CD4-positive, alpha-beta T cell treated with Interleukin-6 at 100 ng/mL for 8 hours (primary cell): Measurements from ENCODE around the gene DAPP1.

Source experiments
- DNase-seq: peaks from one replicate; pipeline ENCODE4 v3.0.0-alpha.2; 2020; ENCODE audit warnings: mixed read lengths, low spot score

The DAPP1 gene

DNA sequence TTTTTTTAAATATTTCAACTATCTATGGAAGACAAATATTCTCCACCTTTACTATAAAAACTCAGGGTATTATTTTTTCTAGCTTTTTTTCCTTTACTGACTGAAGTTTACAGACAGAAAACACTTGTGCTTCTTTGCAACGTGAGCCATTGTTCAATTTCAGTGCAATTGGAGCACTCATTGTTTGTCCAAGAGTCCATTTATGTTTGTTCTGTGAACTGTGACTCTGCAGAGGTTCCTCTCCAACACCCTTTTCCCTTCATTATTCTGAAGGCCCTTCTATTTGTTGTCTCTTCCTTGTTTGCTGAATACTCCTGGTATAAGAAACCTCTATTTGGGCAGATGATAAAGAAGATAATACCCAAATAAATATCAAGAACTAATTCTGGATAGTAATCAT, 37.4 kb downstream of the DAPP1 start:
- no peak for DNase-seq

DNA sequence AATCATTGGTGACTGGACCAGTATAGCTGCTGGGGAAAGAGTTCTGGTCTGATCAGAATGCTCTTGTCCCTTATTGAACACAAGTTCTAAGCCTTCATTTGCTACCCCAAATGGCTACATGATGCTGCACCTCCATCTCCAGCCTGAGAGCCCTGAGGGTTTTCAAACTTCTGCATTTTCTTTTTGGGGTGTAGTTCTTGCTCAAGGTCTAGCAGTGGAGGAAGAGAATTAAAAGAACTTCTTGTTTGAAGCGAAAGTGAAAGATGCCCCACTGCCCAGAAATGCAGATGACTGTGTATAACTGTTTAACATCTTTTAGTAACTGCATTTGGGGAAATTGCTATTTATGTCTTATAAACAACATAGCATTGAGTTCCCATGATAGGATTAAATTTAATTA, 39.1 kb downstream of the DAPP1 start:
- DNase-seq = peak; percentile 13

DNA sequence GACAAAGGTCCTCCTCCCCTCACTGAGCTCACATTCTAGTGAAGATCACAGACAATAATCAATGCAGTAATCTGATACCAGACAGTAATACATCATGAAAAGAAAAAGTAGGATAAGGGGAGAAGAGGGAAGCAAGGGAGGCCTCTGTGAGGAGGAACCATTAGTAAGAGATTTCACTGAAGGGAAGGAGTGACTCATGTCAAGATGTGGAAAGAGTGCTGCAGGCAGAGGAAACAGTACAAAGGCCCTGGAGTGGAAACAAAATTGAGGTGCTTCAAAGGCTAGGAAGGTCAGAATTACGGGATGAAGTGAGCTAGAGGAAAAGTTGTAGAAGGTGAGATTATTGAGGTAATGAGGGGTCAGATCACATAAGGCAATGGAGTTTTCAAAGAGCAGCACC, 39.5 kb downstream of the DAPP1 start:
- peak; percentile 6 for DNase-seq

DNA sequence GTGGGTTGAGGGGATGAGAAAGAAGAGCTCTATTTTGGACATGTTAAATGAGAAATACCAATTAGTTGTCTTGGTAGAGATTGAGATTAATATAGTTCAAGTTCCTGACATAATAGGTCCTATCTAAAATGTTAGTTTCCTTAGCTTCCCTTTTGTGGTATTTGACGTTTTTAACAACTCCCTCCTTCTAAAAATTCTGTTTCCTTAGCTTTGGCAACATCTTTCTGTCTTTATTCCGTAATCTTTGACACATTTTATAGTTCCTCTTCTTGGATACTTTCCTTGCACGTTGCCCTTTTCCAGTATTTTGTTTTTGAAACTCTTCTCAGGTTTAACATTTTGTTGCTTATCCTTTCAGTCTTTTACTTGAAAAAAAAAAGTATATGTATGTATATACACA, 40.7 kb downstream of the DAPP1 start:
- DNase-seq = no peak

DNA sequence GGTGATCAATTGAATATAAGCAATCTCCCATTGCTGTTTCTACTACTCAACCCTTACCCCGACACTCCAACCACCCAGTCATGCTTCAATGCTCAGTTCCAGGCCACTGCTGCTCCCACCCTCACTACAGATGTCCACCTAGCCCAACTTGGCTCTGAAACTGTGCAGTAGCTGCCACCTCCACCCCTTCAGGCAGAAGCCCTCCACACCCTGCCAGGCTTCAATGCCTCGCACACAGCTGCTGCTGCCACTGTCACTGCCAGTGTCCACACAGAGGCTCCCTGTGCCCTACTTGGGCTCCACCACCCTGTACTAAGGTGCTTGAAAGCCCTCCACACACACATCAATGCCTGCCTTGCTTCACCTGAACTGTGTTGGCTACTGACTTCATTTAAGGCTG, 43.0 kb downstream of the DAPP1 start:
- no peak for DNase-seq

DNA sequence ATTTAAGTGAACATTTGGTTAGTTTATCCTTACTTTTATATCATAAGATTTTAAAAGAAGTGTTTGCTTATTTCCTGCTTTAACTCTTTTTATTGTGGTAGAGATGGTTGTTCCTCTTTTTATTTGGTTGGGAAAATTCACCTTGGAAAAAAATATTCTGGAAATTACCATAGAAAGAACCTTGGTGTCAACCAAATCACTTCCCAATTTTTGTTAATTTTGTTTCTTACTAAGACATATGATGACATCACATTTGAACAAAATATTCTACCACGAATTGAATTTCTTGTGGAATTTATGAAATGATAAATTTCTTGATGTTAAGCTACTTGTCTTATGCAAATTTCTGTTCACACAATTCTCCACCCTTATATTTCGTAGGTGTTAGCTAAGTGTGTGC, 43.9 kb downstream of the DAPP1 start:
- no peak for DNase-seq

DNA sequence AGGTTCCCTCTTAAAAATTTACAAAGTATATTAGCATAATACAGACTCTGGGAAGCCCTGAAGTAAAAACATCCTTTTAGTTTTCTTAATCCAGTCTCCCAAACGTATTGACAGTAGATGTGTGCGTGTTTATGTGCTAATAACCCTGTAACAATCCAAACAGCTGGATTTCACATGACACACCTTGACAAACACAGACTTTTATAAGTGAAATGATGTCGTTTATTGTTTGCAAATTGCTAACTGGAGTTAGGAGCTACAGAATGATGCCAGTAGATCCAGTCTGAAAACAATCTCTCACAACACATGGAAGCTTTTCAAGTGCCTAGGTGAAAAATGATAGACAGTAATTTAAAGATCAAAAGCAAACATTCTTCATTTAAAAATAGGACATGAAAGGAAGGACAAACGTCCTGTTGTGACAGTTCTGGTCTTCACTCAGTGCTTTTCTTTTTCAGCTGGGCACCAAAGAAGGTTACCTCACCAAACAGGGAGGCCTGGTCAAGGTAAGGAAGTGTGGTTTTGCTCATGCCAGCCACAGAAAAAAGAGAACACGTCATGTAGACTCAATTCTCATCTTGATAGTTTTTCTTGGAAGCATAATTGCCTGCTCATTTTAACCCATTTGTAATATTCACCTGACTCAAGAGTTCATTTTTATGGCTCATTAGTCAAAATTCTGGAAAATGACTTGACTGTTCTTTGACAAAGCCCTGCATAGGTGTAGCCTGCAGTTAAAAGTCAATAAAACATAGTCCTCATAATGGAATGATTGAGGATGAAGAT, 44.7 kb downstream of the DAPP1 start:
- no peak for DNase-seq

DNA sequence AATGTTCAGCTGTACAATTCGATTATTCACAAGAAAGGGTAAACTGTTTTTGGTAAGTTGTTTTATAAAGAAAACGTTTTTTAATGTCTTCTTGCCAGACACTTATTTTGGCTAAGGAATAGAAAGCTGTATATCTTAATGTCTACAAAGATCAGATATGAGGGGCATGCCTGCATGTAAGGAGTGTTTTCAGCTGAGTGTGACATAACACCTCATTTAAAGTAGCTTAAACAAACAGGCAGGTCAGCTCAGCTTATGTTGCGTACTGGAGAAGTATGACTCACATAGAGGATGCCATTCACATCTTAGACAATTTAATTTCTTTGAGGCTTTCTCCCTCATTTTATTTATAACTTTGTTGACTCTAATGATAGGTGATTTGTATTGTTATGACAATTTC, 47.2 kb downstream of the DAPP1 start:
- no peak for DNase-seq

DNA sequence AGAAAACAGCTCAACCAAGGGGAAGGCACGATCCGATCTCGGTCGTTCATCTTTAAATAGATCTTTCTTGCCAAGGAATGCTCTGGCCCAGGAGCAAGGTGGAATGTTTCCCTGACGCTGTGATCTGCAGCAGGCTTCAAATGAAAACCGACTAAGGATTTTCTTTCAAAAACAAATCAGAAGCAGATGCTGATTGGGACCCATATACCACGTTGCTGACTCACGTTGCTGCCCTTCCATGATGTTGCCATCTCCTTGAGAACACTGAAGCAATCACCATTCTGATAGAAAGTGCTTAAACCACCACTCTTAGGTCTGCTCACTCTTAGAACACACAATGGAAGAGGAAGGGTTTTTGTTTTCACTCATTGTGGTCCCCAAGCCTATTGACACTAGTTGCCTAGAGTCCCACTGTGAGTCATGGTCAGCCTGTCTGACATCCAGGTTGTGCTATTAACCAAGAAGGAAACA, 51.5 kb downstream of the DAPP1 start:
- DNase-seq = no peak

DNA sequence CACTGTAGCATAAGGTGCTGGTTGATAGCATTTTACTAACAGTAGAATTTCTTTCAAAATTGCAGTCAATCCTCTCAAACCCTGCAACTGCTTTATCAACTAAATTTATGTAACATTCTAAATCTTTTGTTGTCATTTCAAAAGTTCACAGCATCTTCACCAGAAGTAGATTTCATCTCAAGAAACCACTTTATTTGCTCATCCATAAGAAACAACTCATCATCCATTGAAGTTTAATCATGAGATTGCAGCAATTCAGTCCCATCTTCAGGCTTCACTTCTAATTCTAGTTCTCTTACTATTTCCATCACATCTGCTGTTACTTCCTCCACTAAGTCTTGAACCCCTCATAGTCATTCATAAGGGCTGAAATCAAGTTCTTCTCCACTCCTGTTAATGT, 55.9 kb downstream of the DAPP1 start:
- no peak for DNase-seq

DNA sequence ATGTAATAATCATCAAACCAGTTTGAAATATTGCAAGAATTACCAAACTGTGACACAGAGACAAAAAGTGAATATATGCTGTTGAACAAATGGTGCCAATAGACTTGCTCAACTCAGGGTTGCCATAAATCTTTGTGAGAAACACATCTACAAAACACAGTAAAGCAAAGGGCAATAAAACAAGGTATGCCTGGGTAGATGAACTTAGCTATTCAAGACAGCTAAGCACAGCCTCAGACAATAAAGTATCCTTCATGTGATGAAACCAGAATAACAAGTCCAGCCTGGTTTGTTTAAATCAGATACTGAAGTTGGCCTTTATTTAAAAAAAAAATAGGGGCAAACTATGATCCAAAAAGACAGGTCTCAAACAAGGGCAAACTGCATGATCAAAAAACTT, 58.4 kb downstream of the DAPP1 start:
- no peak for DNase-seq

DNA sequence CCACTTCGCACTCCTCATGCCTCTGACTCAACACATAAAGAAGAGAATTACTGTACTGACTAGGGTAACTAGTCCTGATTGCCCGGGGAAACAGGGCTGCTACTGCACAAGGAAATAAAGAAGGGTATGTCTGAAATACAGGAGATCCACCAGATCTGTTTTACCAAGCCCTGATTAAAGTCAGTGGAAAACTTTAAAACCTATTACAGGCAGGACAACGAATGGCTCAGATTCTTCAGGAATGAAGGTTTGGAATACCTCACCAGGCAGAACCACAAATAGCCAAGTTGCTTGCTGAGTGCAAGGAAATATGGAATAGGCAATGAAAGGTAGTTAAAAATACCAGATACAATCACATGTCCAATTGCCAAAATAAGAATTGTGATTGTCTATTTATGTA, 60.3 kb downstream of the DAPP1 start:
- no peak for DNase-seq

DNA sequence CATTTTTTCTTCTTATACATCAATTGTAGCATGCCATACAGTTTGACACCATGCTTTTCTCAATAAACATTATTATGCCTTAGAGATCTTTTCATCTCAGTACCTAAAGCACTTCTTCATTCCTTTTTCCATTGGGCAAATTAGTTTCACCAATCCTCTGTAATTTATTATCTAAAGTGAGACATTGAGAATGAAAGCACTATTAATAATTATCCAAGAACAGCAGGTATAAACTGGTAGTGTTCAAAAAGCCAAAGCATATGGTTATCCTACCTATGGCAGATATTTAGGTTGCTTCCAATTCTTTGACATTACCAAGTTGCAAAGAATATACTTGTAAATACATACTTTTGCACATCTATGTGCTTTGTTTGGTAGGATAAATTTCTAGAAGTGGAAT, 62.0 kb downstream of the DAPP1 start:
- no peak for DNase-seq

DNA sequence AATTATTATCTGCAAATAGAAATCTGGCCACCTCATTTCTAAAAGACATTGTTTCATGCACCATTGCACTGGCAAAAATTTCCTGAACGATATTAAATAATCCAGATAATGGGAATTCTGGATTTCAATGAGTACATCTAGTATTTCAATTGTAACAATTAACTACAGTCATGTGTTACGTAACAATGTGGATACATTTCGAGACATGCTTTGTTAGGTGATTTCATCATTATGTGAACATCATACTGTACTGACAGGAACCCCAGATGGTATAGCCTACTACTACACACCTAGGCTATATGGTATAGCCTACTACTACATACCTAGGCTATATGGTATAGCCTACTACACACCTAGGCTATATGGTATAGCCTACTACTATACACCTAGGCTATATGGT, 62.8 kb downstream of the DAPP1 start:
- no peak for DNase-seq

DNA sequence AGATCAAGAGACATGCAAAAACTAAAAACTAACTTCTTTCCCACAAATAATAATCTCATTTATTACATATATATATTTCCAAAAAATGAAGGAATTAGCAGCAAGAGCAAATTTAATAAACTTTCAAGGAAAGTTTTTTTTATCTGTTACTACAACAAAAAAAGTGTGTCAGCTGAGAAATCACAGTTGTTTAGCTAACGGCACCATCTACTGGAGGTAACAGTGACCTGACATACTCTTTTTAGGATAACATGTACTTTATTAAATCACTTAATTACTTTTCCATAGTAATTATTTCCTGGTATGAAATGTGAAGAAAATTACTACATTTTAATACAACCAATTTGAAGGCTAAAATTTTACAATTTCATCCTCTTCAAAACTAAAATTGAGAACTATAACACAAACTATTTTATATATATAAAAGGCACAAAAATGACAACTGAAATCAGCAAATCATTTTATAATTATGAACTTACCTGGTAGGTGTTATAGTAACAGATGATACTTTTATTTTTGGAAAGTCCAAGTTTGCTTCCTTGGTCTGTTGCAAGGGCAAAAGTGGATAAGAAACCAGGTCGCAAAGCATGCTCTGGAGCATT, 68.5 kb downstream of the DAPP1 start:
- peak; percentile 43 for DNase-seq

DNA sequence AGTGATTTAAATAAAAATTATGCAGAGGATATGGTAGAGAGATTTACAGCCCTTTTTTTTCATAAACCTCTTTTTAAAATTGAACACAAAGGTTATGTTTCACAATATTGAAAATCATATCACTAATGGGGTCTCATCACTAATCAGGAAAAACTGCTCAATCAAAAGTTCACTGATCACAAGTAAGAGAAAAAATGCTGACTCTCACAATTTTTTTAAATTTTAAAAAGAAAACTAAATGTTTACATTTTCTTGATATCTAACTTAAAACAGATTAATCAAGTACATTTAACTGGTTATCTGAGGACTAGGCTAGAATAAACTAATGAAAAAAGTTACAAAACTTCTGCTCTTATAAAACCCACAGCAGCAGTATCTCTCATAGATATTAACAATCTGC, 69.1 kb downstream of the DAPP1 start:
- DNase-seq = no peak

DNA sequence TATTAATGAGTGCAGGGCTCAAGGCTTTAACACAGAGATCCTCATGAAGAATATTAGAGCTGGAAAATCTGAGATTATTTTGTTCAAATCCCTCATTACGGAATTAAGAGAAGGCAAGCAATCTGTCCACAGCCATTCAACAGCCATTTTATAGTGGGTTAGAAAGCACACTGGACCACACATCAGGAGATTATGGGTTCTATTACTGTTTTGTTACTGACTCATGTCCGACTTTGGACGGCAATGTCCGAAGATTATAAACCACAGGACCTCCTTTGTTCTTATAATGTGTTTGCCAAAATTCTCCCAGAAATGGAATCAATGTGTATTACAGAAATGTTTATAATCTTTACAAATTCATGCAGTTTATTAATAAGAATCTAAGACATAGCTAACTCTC, 69.5 kb downstream of the DAPP1 start:
- no peak for DNase-seq

DNA sequence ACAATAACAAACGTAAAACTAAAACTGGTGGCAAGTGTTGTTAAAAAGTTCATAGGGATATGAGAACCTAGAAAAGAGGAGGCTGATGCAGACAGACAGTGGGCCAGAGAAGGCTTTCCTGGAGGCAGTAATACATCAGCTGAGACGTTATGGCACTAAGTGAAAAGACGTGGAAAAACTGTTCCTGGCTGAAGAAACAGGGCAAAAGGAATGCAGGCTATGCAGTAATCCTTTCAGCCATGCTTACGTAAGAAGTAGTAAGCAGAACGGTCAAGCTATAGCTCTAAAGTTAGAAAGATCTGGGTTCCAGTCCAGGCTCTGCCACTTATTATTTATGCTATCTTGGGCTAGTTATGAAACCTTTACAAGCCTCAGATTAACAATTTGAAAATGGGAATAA, 71.2 kb downstream of the DAPP1 start:
- DNase-seq = no peak

DNA sequence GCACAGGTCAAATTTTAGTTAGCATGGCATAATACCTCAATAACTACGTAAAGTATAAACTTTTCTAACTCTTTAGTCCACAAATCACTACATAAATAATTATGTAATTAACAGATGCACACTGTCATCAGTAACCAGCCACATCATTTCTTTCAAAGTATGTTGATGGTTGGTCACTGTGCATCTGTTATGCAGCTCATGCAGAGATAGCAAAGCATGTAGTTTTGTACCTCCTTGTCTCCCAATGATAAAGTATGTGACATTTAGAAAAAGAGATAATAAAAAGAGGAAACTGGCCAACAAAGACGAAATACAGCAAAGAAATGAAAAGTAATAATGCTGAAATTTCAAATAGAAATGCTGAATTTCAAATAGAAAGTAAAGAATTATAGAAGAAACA, 74.7 kb downstream of the DAPP1 start:
- no peak for DNase-seq

DNA sequence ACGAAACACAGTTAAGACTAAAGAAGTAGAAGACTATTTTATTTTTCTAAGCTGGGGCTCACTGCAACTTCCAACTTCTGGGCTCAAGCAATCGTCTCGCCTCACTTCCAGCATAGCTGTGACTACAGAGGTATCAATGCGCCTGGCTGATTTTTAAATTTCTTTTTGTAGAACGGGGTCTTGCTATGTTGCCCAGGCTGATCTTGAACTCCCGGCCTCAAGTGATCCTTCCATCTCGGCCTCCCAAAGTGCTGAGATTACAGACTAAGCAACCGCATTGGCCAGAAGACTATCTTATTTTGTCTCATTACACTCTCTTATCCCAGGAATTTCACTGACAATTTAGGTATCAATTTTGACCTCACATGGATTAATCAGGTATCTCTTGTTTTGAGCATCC, 76.4 kb downstream of the DAPP1 start:
- no peak for DNase-seq

DNA sequence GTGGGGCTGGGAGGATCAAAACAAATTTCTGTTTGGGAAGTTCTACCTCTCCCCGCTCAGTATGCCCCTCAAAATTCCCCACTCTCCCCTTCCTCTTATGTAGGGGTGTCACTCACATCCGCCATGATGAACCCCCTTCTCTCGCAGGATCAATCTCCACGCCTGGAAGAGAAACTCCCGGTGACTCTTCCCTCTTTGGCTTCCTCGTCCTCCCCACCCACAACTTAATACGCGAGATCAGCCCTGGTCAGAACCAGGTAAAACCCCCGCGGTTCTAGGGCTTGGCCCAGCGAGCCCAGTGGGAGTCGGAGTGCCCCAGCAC, 77.2 kb downstream of the DAPP1 start:
- DNase-seq = no peak

DNA sequence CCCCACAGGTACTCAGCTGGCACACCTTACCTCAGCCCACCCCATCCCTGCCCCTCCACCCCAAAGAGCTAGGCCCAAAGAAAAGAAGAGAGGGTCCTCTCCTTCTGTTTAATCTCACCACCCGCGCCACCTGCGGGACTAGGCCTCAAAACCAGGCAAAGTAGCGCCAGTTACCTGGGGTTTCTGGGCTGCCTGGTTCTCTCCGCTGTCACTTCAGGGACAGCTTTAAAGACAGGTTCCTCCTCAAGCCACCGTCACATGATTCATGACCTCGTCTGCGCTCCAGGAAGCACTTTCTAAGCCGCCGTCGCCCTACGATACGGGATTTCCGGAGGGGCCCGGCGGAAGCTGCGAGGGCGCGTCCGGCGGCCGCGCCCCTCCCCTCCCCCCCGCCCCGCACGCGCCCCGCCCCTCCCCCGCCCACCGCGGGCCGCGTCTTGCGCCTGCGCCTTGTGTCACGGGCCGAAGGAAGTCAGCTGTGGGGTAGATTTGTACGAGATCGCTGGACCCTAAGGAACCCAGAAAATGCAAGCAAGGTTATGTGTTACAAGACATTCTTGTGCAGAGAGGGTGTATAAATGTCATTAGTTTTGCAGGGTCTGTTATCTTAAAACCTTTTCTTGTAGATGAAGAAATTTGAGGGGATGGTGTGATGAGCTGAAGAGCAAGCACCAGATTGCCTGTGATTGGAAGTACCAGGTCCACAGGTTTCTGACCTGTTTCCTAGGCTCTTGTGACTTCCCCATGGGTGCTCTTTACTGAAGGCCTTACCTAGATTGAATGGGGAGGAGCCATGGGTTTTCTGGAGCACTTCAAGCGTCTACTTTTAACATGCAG, 77.8 kb downstream of the DAPP1 start, which contains the start of gene LAMTOR3:
LAMTOR3 (minus strand) TSS at position 267 of the 837 bp plus-strand sequence. CDS start 464 bp downstream, outside the sequence.
- peak; percentile 91 for DNase-seq

DNA sequence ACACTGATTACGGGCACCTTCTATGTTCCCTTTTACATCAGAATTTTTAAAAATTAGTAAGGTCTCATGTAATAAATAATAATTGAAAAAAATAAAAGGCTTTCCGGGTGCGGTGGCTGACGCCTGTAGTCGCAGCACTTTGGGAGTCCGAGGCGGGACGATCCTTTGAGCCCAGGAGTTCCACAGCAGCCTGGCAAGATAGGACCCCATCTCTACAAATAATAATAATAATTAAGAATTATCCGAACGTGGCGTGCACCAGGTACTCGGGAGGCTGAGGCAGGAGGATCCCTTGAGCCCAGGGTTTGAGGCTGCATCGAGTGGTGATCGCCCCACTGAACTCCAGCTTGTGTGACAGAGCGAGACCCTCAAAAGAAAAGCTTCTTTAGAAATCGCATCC, 78.4 kb downstream of the DAPP1 start:
- DNase-seq = no peak
